ENCODE data around the gene CSF3. TPM values are rescaled to one million over a fixed set of nuclear protein-coding genes. Genes with fewer than 3 reads are reported as not detected.

Gene CSF3
- total and polyA plus RNA-seq, 2 of the 13 experiments (the other 11 are each of a cell fraction or from before 2014, with no cell fraction given) = 0.09 TPM; not detected in 1

DNA sequence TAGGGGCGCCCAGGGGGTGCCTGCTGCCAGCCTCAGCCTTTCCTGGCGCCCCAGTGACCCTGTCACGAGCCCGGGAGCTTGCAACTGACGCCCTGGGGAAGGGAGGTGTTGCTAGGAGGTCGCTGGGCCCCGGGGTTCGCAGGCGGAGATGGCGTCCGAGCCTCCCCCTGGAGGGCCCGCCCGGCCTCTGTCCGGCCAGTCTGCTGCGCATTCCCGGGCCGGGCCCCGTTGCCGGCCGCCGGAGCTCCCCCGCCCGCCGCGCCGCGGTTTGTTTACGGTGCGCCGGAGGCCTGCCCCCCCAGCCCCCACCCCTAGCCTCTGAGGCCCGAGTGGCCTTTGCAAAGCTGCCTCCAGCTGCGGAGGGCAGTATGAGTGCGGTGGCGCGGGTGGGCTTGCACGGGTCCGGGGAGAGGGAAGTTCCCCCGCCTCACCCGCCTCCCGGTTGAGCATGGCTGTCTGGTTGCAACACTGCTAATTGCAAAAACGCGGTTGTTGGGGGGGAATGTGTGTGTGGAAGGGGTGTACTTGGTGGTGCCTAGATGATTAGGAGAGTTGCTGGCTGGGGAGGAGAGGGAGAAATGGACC is 48.0 kb downstream of the CSF3 start (continued):
- no peak for TF ChIP-seq THYN1 (CRISPR knock-in tag; IDR thresholded peaks at IDR 0.05; ENCODE audit: borderline replicate concordance, low read depth)
- TF ChIP-seq, protein P1, sequence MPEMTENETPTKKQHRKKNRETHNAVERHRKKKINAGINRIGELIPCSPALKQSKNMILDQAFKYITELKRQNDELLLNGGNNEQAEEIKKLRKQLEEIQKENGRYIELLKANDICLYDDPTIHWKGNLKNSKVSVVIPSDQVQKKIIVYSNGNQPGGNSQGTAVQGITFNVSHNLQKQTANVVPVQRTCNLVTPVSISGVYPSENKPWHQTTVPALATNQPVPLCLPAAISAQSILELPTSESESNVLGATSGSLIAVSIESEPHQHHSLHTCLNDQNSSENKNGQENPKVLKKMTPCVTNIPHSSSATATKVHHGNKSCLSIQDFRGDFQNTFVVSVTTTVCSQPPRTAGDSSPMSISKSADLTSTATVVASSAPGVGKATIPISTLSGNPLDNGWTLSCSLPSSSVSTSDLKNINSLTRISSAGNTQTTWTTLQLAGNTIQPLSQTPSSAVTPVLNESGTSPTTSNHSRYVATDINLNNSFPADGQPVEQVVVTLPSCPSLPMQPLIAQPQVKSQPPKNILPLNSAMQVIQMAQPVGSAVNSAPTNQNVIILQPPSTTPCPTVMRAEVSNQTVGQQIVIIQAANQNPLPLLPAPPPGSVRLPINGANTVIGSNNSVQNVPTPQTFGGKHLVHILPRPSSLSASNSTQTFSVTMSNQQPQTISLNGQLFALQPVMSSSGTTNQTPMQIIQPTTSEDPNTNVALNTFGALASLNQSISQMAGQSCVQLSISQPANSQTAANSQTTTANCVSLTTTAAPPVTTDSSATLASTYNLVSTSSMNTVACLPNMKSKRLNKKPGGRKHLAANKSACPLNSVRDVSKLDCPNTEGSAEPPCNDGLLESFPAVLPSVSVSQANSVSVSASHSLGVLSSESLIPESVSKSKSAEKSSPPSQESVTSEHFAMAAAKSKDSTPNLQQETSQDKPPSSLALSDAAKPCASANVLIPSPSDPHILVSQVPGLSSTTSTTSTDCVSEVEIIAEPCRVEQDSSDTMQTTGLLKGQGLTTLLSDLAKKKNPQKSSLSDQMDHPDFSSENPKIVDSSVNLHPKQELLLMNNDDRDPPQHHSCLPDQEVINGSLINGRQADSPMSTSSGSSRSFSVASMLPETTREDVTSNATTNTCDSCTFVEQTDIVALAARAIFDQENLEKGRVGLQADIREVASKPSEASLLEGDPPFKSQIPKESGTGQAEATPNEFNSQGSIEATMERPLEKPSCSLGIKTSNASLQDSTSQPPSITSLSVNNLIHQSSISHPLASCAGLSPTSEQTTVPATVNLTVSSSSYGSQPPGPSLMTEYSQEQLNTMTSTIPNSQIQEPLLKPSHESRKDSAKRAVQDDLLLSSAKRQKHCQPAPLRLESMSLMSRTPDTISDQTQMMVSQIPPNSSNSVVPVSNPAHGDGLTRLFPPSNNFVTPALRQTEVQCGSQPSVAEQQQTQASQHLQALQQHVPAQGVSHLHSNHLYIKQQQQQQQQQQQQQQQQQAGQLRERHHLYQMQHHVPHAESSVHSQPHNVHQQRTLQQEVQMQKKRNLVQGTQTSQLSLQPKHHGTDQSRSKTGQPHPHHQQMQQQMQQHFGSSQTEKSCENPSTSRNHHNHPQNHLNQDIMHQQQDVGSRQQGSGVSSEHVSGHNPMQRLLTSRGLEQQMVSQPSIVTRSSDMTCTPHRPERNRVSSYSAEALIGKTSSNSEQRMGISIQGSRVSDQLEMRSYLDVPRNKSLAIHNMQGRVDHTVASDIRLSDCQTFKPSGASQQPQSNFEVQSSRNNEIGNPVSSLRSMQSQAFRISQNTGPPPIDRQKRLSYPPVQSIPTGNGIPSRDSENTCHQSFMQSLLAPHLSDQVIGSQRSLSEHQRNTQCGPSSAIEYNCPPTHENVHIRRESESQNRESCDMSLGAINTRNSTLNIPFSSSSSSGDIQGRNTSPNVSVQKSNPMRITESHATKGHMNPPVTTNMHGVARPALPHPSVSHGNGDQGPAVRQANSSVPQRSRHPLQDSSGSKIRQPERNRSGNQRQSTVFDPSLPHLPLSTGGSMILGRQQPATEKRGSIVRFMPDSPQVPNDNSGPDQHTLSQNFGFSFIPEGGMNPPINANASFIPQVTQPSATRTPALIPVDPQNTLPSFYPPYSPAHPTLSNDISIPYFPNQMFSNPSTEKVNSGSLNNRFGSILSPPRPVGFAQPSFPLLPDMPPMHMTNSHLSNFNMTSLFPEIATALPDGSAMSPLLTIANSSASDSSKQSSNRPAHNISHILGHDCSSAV (CRISPR knock-in tag; IDR thresholded peaks at IDR 0.05; ENCODE audit: borderline replicate concordance) = no peak
- no peak; the same call in 1 of the 2 replicates for TF ChIP-seq ZNF101 (CRISPR knock-in tag; IDR thresholded peaks at IDR 0.05; ENCODE audit: borderline replicate concordance, low read depth)
- TF ChIP-seq EED (CRISPR knock-in tag; IDR thresholded peaks at IDR 0.05) = no peak
- TF ChIP-seq ZZZ3 (CRISPR knock-in tag; IDR thresholded peaks at IDR 0.05; ENCODE audit: borderline replicate concordance) = no peak
- no peak for TF ChIP-seq PCBP1 (IDR thresholded peaks at IDR 0.05; ENCODE audit: borderline replicate concordance, low read depth, low read length)
- TF ChIP-seq STAT5B (CRISPR knock-in tag; IDR thresholded peaks at IDR 0.05) = no peak
- TF ChIP-seq ELF4 (CRISPR knock-in tag; IDR thresholded peaks at IDR 0.05; ENCODE audit: borderline replicate concordance) = no peak
- no peak for TF ChIP-seq FLYWCH1 (CRISPR knock-in tag; IDR thresholded peaks at IDR 0.05)
- no peak for TF ChIP-seq ZSCAN30 (CRISPR knock-in tag; IDR thresholded peaks at IDR 0.05)
- no peak for TF ChIP-seq ZNF605 (CRISPR knock-in tag; IDR thresholded peaks at IDR 0.05)
- TF ChIP-seq TCF7 (IDR thresholded peaks at IDR 0.05; ENCODE audit: low read depth) = no peak
- TF ChIP-seq ZNF296 (CRISPR knock-in tag; conservative IDR thresholded peaks at IDR 0.05) = no peak

Measured in HepG2 (cell line).